Fibroblast of skin of right quadriceps (primary cell): ENCODE data around the gene SLCO3A1.

ENCODE experiments used
- DNase-seq: peaks from one replicate; pipeline ENCODE4 v3.0.0-alpha.2; 2013

SLCO3A1 gene

DNA sequence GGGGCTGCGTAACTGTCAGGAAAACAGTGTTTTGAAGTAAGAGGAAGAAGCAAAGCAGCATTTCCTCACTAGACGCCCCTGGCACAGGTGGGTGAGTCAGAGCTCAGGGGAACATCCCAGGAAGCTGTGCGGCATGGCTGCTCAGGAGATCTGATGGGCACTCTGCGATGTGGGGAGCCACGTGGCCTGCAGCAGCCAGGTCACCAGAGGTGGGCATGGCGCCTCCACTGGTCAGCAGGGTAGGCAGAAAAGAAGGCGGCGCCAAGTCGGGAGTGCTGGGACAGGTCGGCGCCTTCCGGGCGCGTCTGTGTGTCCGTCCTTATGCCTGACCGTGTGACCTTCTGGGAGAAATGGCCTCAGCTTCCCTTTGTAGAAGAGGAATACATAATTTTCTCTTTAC is 290.3 kb downstream of the SLCO3A1 start:
- DNase-seq: no peak

DNA sequence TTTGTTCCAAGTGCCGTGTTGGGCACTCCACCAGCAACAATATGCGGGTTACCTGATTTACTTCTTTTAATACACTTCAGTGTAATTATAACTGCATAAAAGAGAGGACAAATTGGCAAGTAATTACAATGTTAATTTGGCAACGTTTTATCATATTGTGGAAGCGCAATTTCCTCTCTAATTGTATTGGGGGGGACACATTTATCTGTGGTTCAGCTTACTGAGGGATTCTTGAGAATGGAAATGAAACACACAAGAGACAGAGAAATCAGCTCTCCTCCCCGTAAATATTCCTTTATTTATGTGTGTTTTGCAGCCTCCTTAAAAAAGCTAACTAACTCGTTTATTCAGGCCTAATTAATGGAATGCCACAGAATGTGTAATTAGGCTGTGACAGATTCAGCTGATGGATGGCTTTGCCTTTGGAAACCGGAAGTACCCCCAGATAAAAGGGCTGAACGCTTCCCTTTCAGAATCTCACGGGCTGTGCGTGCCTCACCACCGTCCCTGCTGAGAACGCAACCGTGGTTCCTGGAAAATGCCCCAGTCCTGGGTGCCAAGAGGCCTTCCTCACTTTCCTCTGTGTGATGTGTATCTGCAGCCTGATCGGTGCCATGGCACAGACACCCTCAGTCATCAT is 293.1 kb downstream of the SLCO3A1 start:
- no peak for DNase-seq

- DNase-seq: peak; percentile 85
Observed at GRCh38 chr15:92149029-92149428, 295.5 kb downstream of the SLCO3A1 start.

DNA sequence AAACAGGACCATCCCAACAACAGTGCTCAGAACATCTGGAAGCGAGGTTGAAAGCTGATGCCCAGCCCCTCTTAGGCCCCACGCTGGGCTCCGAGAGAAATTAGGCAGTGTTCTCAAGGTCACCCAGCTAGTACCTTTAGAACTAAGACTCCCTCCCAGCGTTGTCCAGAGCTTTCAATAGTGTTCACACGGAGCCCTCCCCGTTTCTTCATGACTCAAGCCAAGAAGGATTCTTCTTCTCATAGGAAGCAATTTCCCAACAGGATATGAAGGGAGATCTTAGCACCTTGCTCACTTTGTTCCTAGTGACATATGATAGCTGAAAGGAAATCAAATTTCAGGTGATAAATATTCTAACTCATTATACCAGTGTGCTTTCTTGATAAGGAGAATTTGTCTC is 296.0 kb downstream of the SLCO3A1 start:
- peak; percentile 19 for DNase-seq

- DNase-seq: no peak
Observed at GRCh38 chr15:92151168-92151567, 297.7 kb downstream of the SLCO3A1 start.

- no peak for DNase-seq
Observed at GRCh38 chr15:92151741-92152140, 298.2 kb downstream of the SLCO3A1 start.

- DNase-seq: no peak
Observed at GRCh38 chr15:92152983-92153382, 299.5 kb downstream of the SLCO3A1 start.

- no peak for DNase-seq
Observed at GRCh38 chr15:92153620-92154019, 300.1 kb downstream of the SLCO3A1 start.

DNA sequence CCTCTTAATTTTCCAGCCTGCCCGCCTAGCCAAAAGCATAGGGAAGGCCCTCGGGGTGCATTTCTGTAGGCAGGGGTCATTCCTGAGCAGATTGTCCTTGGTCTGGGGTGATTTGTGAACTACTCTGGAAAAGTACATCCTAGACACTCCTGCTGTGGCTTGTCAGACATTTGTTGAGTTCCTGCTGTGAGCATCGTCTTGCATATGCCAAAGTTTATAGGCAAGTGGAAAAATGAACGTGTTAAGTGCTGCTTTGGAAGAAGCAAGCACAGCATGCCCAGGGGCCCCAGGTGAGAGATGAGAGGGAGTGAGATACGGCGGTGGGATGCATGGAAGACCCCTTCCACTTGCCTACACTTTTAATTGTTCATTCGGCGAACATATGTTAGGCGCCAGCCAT is 302.4 kb downstream of the SLCO3A1 start:
- DNase-seq: no peak

- no peak for DNase-seq
Observed at GRCh38 chr15:92157666-92158298, 304.3 kb downstream of the SLCO3A1 start.

- no peak for DNase-seq
Observed at GRCh38 chr15:92158426-92158825, 304.9 kb downstream of the SLCO3A1 start.

DNA sequence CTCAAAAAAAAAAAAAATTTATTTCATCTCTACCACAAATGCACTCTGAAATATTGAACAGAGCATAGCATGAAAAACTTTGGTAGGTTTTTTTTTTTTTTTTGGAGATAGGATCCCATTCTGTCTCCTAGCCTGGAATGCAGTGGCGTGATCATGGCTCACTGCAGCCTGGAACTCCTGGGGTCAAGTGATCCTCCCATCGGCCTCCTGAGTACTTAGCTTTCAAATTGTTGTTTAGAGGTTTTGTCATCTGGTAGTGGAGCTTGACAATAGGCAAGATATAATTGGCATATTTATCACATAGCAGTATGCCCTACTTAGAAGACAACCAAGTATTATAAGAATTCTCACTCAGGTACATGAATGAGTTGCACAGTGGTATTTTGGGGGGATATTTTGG is 306.0 kb downstream of the SLCO3A1 start:
- DNase-seq: no peak

DNA sequence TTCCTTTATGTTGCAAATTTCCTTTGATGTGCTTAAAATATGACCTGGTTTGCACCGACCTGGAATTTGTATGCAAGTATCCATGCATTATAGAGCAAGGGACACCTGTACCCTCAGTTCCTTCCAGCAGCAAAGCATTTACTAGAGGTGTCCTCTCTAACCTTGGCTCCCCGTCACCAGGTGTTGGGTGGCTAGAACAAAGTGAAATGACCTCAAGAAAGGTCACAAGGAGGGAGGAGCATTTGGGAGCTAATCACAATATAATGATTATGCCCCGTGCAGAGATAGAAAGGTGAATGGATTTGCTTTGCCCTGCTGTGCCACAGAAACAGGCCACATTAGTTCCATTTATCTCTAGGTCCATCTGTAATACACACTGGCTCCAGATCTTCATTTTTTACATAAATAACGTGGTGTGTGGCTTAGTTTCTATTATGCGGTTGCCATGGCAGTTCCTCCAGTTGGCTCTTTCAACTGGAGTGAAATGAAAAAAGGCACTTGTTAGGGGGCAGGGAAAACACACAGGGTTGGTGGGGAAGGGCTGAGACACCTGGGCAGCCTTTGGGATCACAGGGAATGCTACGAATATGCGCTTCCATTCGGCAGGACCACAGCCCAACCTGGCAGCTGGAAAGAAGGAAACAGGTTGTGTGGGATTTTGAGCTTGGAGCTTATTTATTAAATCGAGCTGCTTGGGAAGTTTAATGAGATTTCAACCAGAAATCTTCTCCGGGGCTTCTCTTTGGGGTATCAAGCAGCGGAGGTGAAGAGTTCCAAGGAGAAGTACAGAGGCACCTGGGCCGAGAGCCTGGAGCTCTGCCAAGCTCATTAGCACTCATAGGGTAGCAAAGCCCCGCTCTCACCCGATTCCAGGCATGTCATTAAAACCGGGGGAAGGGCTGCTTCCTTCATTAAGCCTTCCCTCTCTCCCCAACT is 306.7 kb downstream of the SLCO3A1 start:
- DNase-seq: no peak

DNA sequence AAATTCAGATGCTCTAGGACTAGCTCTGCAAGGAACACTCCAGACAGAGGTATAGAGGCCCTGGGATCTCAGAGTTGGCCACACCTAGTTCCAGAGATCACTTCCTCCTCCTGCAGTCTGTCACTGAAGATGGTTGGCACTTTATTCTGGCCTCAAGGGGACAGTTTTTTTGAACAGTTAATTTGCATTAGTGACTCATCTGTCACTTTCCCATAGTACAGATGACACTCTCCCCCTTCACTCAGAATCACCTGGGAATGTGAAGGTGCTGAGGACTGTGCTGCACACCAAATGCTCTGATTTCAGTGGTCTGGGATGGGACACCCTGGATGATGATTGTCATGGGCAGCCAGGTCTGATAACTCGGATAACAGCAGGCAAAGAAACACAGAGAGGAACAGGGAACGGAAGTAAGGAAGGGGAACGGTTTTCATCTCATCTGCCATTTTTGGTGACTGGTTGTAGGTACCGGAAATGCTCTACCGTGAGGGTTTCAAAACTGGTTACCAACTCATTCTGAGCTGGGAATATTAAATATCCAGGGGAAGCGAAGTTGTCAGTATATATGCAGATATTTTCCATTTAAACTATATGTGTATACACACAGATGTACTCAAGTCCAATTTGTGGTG is 307.6 kb downstream of the SLCO3A1 start:
- no peak for DNase-seq

- DNase-seq: no peak
Observed at GRCh38 chr15:92162657-92163056, 309.1 kb downstream of the SLCO3A1 start.

- peak; percentile 10 for DNase-seq
Observed at GRCh38 chr15:92163641-92164040, 310.1 kb downstream of the SLCO3A1 start.

DNA sequence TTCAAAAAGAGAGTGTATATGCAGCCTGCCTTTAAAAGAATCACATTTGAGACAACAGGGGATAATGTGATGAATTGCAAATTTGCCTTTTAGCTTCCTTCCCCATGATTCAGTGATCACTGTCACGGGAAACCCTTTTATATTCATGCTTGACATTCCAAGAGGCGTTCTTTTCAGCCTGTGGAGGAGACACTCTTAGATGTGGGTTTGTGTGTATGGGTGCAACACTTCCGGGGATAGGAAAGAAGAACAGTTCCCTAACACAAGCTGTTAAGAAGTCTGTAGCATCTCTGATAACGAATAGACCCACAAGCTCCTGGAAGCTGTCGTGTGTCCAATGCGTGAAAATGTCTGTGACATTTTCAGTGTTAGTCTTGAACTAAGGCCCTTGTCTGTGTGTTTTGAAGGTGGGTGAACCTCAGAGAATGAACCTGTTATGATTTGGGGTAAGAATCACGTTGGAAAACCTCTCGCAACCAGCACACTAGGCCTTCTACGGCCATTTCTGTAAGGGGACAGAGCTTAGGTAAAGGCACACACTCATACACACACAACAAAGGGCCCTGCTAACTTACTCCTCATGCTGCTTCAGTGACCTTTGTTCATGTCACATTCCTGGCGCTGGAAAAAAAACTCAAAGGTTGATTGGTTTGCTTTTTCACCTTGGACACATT is 311.0 kb downstream of the SLCO3A1 start:
- DNase-seq: peak; percentile 83

GRCh38 chr15:92165001-92165346 is 311.5 kb downstream of the SLCO3A1 start:
- no peak for DNase-seq

DNA sequence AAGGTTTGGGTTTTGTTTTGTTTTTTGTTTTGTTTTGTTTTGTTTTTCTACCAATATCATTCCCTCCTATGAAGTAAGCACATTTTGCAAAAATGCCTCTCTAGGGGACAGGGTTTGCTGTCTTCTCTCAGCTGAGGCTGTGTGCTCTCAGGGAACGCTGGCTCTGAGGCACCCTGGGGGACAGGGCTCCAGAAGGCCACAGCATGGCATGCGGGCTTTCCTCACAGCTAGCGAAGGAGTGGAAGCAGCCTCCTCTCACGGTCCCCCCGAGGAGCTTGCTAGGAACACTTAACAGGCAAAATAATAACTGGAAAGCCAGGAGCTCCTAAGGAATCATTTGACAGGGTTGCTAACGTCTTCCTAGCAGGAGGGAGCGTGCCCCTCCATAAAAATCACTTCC is 312.5 kb downstream of the SLCO3A1 start:
- DNase-seq: no peak

GRCh38 chr15:92166751-92167405 is 313.4 kb downstream of the SLCO3A1 start:
- no peak for DNase-seq

DNA sequence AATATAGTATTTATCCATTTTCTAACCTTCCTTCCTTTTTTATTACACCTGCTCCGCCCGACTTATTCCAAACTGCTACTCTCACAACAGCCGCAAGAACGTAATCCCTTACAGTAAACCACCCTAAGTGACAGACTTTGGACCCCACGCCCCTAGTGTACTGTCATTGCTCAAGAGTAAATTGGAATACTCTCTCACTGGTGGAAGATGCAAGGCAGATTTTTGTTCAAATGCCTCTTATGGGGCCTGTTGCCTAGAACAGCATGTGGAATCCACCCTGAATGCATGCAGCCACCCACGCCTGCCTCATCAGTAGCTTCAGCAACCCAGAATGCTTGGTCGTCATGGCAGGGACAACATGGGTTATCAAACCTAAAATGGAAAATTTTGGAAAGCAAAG is 313.9 kb downstream of the SLCO3A1 start:
- DNase-seq: no peak

GRCh38 chr15:92168066-92168683 is 314.7 kb downstream of the SLCO3A1 start:
- no peak for DNase-seq
